Retinal pigment epithelial cell (primary cell): Measurements from ENCODE around the gene HSPA2.

ENCODE experiments used
- DNase-seq: peaks from one replicate; pipeline ENCODE4 v3.0.0-alpha.2; 2010; ENCODE audit warnings: low read depth
- H3K4me3 ChIP-seq: 2 replicates; pipeline ENCODE4 v1.5.1; 2011; ENCODE audit warnings: mild to moderate bottlenecking, low read length, control low read depth, moderate library complexity
- CTCF ChIP-seq: conservative IDR thresholded peaks from 2 replicates; pipeline ENCODE4 v1.5.1; 2011; ENCODE audit warnings: low read depth, low read length, control low read depth, inconsistent platforms

The HSPA2 gene

GRCh38 chr14:64531567-64531966, 9.0 kb upstream of the HSPA2 start:
- no peak overlapping the region for H3K4me3 ChIP-seq
- no peak for TF ChIP-seq CTCF
- no peak for DNase-seq

- DNase-seq, result no peak
- no peak overlapping the region for H3K4me3 ChIP-seq
- no peak for TF ChIP-seq CTCF
These were observed 3.9 kb upstream of the HSPA2 start for GRCh38 chr14:64536488-64537245.

- no peak for TF ChIP-seq CTCF
- H3K4me3 ChIP-seq, result no peak overlapping the region
- DNase-seq, result no peak
These were observed 875 bp downstream of the HSPA2 start for GRCh38 chr14:64541261-64541971.

- DNase-seq, result no peak
- no peak for TF ChIP-seq CTCF
- peak overlapping the region; percentile 18 for H3K4me3 ChIP-seq
These were observed 1.7 kb downstream of the HSPA2 start for GRCh38 chr14:64541972-64542835.

GRCh38 chr14:64542836-64543201, 2.3 kb downstream of the HSPA2 start:
- DNase-seq, result no peak
- no peak overlapping the region for H3K4me3 ChIP-seq
- no peak for TF ChIP-seq CTCF

GRCh38 chr14:64544607-64545312, 4.2 kb downstream of the HSPA2 start:
- H3K4me3 ChIP-seq, result no peak overlapping the region
- no peak for TF ChIP-seq CTCF
- DNase-seq, result no peak
